PC-3 (cell line): Measurements from ENCODE around the gene NEO1.

Source experiments
- EZH2 ChIP-seq: fragments of 300-600 bp; sonication (generic); IDR thresholded peaks from one replicate; pipeline ENCODE4 v1.6.1; 2017; ENCODE audit warnings: antibody characterized with exemption, mild to moderate bottlenecking, low read length; ENCODE audit not compliant: unreplicated experiment
- TF ChIP-seq, protein P1 (sequence below): fragments of 300-600 bp; sonication (generic); conservative IDR thresholded peaks from 2 replicates; pipeline ENCODE4 v1.5.1; 2017; ENCODE audit warnings: antibody characterized with exemption, low read depth, mild to moderate bottlenecking, low read length

DNA sequence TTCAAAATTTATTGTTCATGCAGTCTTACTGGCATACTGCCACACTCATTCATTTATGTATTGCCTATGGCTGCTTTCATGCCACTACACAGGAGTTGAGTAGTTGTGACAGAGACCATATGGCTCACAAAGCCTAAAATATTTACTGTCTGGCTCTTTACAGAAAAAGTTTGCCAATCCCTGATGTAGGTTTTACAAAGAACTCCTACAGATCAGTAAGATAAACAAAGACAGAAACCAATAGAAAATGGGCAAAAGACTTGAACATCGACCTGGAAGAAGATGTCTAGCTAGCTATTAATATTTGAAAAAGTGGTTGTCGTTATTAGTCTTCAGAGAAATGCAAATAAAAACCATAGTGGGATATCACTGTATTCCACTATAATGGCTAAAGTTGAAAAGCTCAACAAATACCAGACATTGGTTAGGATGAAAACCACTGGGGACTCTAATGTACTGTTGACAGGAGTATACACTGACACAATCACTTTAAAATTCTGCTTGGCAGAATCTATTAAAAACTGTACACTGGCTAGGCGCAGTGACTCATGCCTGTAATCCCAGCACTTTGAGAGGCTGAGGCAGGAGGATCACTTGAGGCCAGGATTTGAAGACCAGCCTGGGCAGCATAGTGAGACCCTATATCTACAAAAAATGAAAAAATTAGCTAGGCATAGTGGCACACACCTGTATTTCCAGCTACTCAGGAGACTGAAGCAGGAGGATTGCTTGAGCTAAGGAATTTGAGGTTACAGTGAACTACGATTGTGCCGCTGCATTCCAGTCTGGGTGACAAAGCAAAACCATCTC is 87.7 kb downstream of the NEO1 start:
- TF ChIP-seq, protein P1, sequence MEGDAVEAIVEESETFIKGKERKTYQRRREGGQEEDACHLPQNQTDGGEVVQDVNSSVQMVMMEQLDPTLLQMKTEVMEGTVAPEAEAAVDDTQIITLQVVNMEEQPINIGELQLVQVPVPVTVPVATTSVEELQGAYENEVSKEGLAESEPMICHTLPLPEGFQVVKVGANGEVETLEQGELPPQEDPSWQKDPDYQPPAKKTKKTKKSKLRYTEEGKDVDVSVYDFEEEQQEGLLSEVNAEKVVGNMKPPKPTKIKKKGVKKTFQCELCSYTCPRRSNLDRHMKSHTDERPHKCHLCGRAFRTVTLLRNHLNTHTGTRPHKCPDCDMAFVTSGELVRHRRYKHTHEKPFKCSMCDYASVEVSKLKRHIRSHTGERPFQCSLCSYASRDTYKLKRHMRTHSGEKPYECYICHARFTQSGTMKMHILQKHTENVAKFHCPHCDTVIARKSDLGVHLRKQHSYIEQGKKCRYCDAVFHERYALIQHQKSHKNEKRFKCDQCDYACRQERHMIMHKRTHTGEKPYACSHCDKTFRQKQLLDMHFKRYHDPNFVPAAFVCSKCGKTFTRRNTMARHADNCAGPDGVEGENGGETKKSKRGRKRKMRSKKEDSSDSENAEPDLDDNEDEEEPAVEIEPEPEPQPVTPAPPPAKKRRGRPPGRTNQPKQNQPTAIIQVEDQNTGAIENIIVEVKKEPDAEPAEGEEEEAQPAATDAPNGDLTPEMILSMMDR: no peak
- TF ChIP-seq EZH2: no peak
